ENCODE data around the gene DLG2. TPM values are rescaled to one million over a fixed set of nuclear protein-coding genes. Genes with fewer than 3 reads are reported as not detected.

DLG2 gene
- total and polyA plus RNA-seq, 2 of the 8 experiments (the other 6 are each of a cell fraction or from before 2014, with no cell fraction given) = 1.7 to 14.3 TPM

DNA sequence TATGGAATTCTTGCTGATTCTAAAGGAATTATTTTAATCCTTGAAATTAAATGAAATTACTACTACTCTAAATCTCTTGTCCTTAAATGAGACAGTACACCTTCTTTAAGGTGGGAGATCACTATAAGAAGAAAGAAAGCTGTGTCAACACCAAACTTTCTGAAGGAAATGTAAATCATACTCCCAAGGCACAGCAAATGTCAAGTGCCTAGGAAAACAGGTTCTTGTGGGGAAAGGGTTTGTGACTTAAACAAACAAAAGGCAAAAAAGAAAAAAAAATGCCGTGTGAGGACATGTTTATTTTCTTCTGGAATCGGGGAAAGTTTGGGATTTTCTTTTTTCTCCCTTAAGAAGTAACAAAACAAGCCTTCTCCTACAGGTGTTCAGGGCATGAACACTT, 745.1 kb downstream of the DLG2 start:
- H3K4me1 ChIP-seq (replicated peaks in 1 of 4; ENCODE audit: control insufficient read depth in 3 of 4, insufficient read depth in 4 of 4, low read length in 3 of 4) = no peaks in the 10 kb centered on the region
- H3K9ac ChIP-seq (replicated peaks in 1 of 4; ENCODE audit: extremely low read depth in 1 of 4, low read depth in 3 of 4, low read length in 3 of 4) = no peak overlapping the region
- no peak overlapping the region for H2BK120ac ChIP-seq (replicated peaks; ENCODE audit: low read depth, low read length)
- H2AFZ ChIP-seq (ENCODE audit: low read length) = no peak overlapping the region
- no peak overlapping the region for H3K27ac ChIP-seq (ENCODE audit: low read depth, low read length)
- no peak overlapping the region for H3K18ac ChIP-seq (ENCODE audit: extremely low read depth, low read length)
- H2BK12ac ChIP-seq (ENCODE audit: low read depth, low read length) = no peak overlapping the region
- H3K23me2 ChIP-seq (ENCODE audit: low read depth, low read length) = no peaks in the 10 kb centered on the region
- H3K9me3 ChIP-seq (ENCODE audit: insufficient read depth in 2 of 2, low read depth in 1 of 2, low read length in 1 of 2) = no peaks in the 10 kb centered on the region
- H3K79me1 ChIP-seq (ENCODE audit: low read depth, low read length) = no peaks in the 10 kb centered on the region
- 100% methylated on average over 2 of the region's 2 CpGs; no CpG with 5 or more reads in 1 of the 2 experiments for WGBS, 2 experiments (ENCODE audit: extremely low coverage in 1 of 2, insufficient coverage in 1 of 2, insufficient read length in 1 of 2, insufficient replicate concordance in 2 of 2, low coverage in 1 of 2, low lambda C conversion rate in 2 of 2, missing lambda C conversion rate in 1 of 2)
- no peaks in the 10 kb centered on the region for H3K36me3 ChIP-seq (ENCODE audit: control insufficient read depth in 2 of 4, insufficient read depth in 4 of 4, low read length in 3 of 4)
- FAIRE-seq (no peak), DNase-seq (ENCODE audit: low read depth in 1 of 2, low spot score in 2 of 2) (no peak)
- no peak overlapping the region for H3K14ac ChIP-seq (ENCODE audit: insufficient read length)
- CTCF ChIA-PET (ENCODE audit: partially characterized antibody) = interaction anchor here (2.4 kb wide), 1 partner anchor 17 kb away, joined by 11 read pairs; no protein-coding TSS in a partner anchor
- H4K5ac ChIP-seq (ENCODE audit: insufficient read length, low read depth, low read length) = no peak overlapping the region
- H3K23ac ChIP-seq (ENCODE audit: insufficient read length) = no peak overlapping the region
- no peaks in the 10 kb centered on the region for H3K79me2 ChIP-seq (ENCODE audit: control insufficient read depth in 1 of 2, insufficient read depth in 2 of 2, low read length in 2 of 2)
- H4K20me1 ChIP-seq (replicated peaks in 1 of 2; ENCODE audit: control insufficient read depth in 1 of 2, insufficient read depth in 2 of 2, low read length in 2 of 2) = no peaks in the 10 kb centered on the region
- no peaks in the 10 kb centered on the region for H3K27me3 ChIP-seq (replicated peaks in 1 of 4; ENCODE audit: control insufficient read depth in 3 of 4, extremely low read depth in 1 of 4, insufficient read depth in 3 of 4, low read length in 3 of 4)
- H3K4ac ChIP-seq (replicated peaks; ENCODE audit: insufficient read length, low read depth, low read length) = no peak overlapping the region
- H2BK5ac ChIP-seq (ENCODE audit: low read depth, low read length) = no peak overlapping the region
- no peak overlapping the region for H3K4me2 ChIP-seq (ENCODE audit: insufficient read depth in 1 of 2, low read depth in 2 of 2, low read length in 2 of 2)
- no peak overlapping the region for H3K4me3 ChIP-seq (ENCODE audit: extremely low read depth in 1 of 4, insufficient read depth in 2 of 4, low read depth in 3 of 4, low read length in 4 of 4)
- no peak overlapping the region for H2AK5ac ChIP-seq (ENCODE audit: low read depth, low read length)
- H2BK20ac ChIP-seq (ENCODE audit: low read length) = no peak overlapping the region
- H3K56ac ChIP-seq (replicated peaks; ENCODE audit: insufficient read length, low read depth, low read length) = no peak overlapping the region
- H4K8ac ChIP-seq (ENCODE audit: extremely low read depth, insufficient read depth, low read length) = no peak overlapping the region
- no peak overlapping the region for H4K91ac ChIP-seq (replicated peaks; ENCODE audit: insufficient read length, low read length)
- POLR2A ChIA-PET (ENCODE audit: partially characterized antibody) = no interaction called here
- no peak overlapping the region for H2BK15ac ChIP-seq (ENCODE audit: low read length)
- no peak for TF ChIP-seq EP300 (IDR thresholded peaks at IDR 0.05; ENCODE audit: borderline replicate concordance in 1 of 2, low read depth in 2 of 2, low read length in 2 of 2)
- TF ChIP-seq RFX5 (IDR thresholded peaks at IDR 0.05; ENCODE audit: borderline replicate concordance, low read depth, low read length) = no peak
- TF ChIP-seq KDM4A (IDR thresholded peaks at IDR 0.05; ENCODE audit: low read depth, low read length, severe bottlenecking) = no peak
- no peak for TF ChIP-seq CBX8 (IDR thresholded peaks at IDR 0.05; ENCODE audit: borderline replicate concordance, low read depth, low read length)
- TF ChIP-seq, protein P1, sequence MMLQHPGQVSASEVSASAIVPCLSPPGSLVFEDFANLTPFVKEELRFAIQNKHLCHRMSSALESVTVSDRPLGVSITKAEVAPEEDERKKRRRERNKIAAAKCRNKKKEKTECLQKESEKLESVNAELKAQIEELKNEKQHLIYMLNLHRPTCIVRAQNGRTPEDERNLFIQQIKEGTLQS (IDR thresholded peaks at IDR 0.05; ENCODE audit: insufficient read depth, low read depth, low read length) = no peak
- TF ChIP-seq, protein P2, sequence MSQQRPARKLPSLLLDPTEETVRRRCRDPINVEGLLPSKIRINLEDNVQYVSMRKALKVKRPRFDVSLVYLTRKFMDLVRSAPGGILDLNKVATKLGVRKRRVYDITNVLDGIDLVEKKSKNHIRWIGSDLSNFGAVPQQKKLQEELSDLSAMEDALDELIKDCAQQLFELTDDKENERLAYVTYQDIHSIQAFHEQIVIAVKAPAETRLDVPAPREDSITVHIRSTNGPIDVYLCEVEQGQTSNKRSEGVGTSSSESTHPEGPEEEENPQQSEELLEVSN (IDR thresholded peaks at IDR 0.05) = no peak
- TF ChIP-seq CBX5 (IDR thresholded peaks at IDR 0.05; ENCODE audit: low read depth, low read length) = no peak
- TF ChIP-seq, protein P3, sequence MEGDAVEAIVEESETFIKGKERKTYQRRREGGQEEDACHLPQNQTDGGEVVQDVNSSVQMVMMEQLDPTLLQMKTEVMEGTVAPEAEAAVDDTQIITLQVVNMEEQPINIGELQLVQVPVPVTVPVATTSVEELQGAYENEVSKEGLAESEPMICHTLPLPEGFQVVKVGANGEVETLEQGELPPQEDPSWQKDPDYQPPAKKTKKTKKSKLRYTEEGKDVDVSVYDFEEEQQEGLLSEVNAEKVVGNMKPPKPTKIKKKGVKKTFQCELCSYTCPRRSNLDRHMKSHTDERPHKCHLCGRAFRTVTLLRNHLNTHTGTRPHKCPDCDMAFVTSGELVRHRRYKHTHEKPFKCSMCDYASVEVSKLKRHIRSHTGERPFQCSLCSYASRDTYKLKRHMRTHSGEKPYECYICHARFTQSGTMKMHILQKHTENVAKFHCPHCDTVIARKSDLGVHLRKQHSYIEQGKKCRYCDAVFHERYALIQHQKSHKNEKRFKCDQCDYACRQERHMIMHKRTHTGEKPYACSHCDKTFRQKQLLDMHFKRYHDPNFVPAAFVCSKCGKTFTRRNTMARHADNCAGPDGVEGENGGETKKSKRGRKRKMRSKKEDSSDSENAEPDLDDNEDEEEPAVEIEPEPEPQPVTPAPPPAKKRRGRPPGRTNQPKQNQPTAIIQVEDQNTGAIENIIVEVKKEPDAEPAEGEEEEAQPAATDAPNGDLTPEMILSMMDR (IDR thresholded peaks at IDR 0.05; ENCODE audit: control extremely low read depth in 1 of 3, insufficient read depth in 1 of 3, low read depth in 1 of 3, low read length in 3 of 3) = no peak
- no peak for TF ChIP-seq GTF2F1 (IDR thresholded peaks at IDR 0.05; ENCODE audit: borderline replicate concordance, low read depth, low read length)
